WTC11 (cell line): ENCODE results near the gene AKR1D1. TPM values are rescaled to one million over a fixed set of nuclear protein-coding genes. Genes with fewer than 3 reads are reported as not detected.

Experiments
- ATAC-seq: fragments of 200-7000 bp; cut with Tn5 transposase; 2 replicates; pipeline ENCODE4 v1.10.0; 2021; ENCODE audit warnings: mild to moderate bottlenecking, moderate library complexity
- CTCF ChIA-PET: fragments of 300-600 bp; sonication (Branson Sonifier 250); formaldehyde crosslinking; loops from one replicate; lab custom pipeline; 2021; ENCODE audit warnings: antibody characterized with exemption; lab: Charles Lee
- POLR2A ChIA-PET: fragments of 350-600 bp; sonication (Branson Sonifier 250); formaldehyde crosslinking; loops from one replicate; lab custom pipeline; 2021; ENCODE audit warnings: antibody characterized with exemption; lab: Charles Lee
- DNase-seq: peaks from one replicate; pipeline ENCODE4 v3.0.0; 2021; ENCODE audit warnings: low spot score
- H3K27ac Mint-ChIP-seq: 2 replicates; pipeline ENCODE4 v1.8.0; 2021; ENCODE audit warnings: mixed read lengths
- H3K27me3 Mint-ChIP-seq: 2 replicates; pipeline ENCODE4 v1.8.0; 2021; ENCODE audit warnings: low read depth, mild to moderate bottlenecking, moderate library complexity, mixed read lengths
- H3K36me3 Mint-ChIP-seq: 2 replicates; pipeline ENCODE4 v1.8.0; 2021; ENCODE audit warnings: mixed read lengths
- H3K4me1 Mint-ChIP-seq: 2 replicates; pipeline ENCODE4 v1.8.0; 2022; ENCODE audit warnings: mixed read lengths
- H3K4me3 Mint-ChIP-seq: 2 replicates; pipeline ENCODE4 v1.8.0; 2021; ENCODE audit warnings: mild to moderate bottlenecking, moderate library complexity, mixed read lengths
- H3K9me3 Mint-ChIP-seq: 2 replicates; pipeline ENCODE4 v1.8.0; 2021; ENCODE audit warnings: mixed read lengths
- GABPB1 ChIP-seq: sonication (generic); formaldehyde crosslinking; IDR thresholded peaks from 2 replicates; pipeline ENCODE4 v1.8.1; 2023; ENCODE audit warnings: mild to moderate bottlenecking, missing genetic modification reagents
- HMGA2 ChIP-seq: fragments of 250-450 bp; sonication (Bioruptor Pico); IDR thresholded peaks from 2 replicates; pipeline ENCODE4 v1.4.0; 2021; ENCODE audit warnings: mild to moderate bottlenecking, moderate library complexity
- ZNF121 ChIP-seq: sonication (generic); formaldehyde crosslinking; IDR thresholded peaks from 2 replicates; pipeline ENCODE4 v1.8.0; 2023; ENCODE audit warnings: missing genetic modification reagents
- ZNF263 ChIP-seq: sonication (generic); formaldehyde crosslinking; IDR thresholded peaks from 2 replicates; pipeline ENCODE4 v1.8.1; 2022; ENCODE audit warnings: low read depth, mild to moderate bottlenecking, moderate library complexity, missing genetic modification reagents
- ZNF416 ChIP-seq: fragments of 250-450 bp; sonication (Bioruptor Pico); IDR thresholded peaks from 2 replicates; pipeline ENCODE4 v1.9.0; 2021; ENCODE audit warnings: mild to moderate bottlenecking, inconsistent platforms
- total RNA-seq: library from RNA; stranded (reverse); gene quantifications from 3 replicates; pipeline ENCODE4 v1.2.3, GENCODE V29; 2021
- TF ChIP-seq, protein P1 (sequence below): fragments of 200-600 bp; IDR thresholded peaks from 2 replicates; pipeline ENCODE4 v1.8.0; 2022; ENCODE audit warnings: antibody characterized with exemption
- TF ChIP-seq, protein P2 (sequence below): sonication (generic); formaldehyde crosslinking; IDR thresholded peaks from 2 replicates; pipeline ENCODE4 v1.8.0; 2023; ENCODE audit warnings: missing genetic modification reagents, mild to moderate bottlenecking, borderline replicate concordance
- TF ChIP-seq, protein P3 (sequence below): sonication (generic); formaldehyde crosslinking; IDR thresholded peaks from 2 replicates; pipeline ENCODE4 v1.8.1; 2023; ENCODE audit warnings: mild to moderate bottlenecking, missing genetic modification reagents
- TF ChIP-seq, protein P4 (sequence below): fragments of 250-450 bp; sonication (Bioruptor Pico); IDR thresholded peaks from 2 replicates; pipeline ENCODE4 v2.1.2; 2022; ENCODE audit warnings: mild to moderate bottlenecking, moderate library complexity
- TF ChIP-seq, protein P5 (sequence below): sonication (generic); formaldehyde crosslinking; IDR thresholded peaks from 2 replicates; pipeline ENCODE4 v1.8.1; 2023; ENCODE audit warnings: mild to moderate bottlenecking, moderate library complexity, missing genetic modification reagents
- TF ChIP-seq, protein P6 (sequence below): sonication (generic); formaldehyde crosslinking; IDR thresholded peaks from 2 replicates; pipeline ENCODE4 v1.8.0; 2022; ENCODE audit warnings: mild to moderate bottlenecking, missing genetic modification reagents
- TF ChIP-seq, protein P7 (sequence below): fragments of 250-450 bp; sonication (Bioruptor Pico); IDR thresholded peaks from 2 replicates; pipeline ENCODE4 v1.8.0; 2021; ENCODE audit warnings: mild to moderate bottlenecking

AKR1D1 gene
- total RNA-seq, 1 experiment from 2014 or later: 0.24 TPM

DNA sequence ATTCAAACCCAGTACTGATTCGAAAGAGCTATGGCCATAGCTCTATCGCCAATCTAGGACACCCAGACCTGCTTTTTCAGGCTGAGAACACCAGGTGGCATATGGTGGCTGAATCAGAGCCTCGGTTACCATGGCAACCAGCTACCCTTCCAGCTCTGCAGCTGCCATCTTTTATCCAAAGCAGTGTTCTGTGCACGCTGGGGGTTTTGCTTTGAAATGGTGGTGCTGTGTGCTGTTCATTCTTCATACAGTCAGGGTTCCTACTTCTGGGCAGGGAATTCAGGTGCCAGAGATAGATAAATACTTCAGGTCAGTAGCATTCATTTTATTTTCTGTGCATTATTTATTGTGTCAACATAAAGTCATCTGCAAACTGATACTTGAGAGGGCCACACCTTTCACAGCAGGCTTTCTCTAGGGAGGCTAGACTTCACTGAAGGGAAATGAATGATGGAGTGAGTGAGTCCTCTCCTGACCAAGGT, 85.4 kb downstream of the AKR1D1 start (continued):
- TF ChIP-seq, protein P1, sequence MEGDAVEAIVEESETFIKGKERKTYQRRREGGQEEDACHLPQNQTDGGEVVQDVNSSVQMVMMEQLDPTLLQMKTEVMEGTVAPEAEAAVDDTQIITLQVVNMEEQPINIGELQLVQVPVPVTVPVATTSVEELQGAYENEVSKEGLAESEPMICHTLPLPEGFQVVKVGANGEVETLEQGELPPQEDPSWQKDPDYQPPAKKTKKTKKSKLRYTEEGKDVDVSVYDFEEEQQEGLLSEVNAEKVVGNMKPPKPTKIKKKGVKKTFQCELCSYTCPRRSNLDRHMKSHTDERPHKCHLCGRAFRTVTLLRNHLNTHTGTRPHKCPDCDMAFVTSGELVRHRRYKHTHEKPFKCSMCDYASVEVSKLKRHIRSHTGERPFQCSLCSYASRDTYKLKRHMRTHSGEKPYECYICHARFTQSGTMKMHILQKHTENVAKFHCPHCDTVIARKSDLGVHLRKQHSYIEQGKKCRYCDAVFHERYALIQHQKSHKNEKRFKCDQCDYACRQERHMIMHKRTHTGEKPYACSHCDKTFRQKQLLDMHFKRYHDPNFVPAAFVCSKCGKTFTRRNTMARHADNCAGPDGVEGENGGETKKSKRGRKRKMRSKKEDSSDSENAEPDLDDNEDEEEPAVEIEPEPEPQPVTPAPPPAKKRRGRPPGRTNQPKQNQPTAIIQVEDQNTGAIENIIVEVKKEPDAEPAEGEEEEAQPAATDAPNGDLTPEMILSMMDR: 0 out of 2 replicates have a peak, but pooled peaks have one; percentile 29
- TF ChIP-seq GABPB1: peak; percentile 59

DNA sequence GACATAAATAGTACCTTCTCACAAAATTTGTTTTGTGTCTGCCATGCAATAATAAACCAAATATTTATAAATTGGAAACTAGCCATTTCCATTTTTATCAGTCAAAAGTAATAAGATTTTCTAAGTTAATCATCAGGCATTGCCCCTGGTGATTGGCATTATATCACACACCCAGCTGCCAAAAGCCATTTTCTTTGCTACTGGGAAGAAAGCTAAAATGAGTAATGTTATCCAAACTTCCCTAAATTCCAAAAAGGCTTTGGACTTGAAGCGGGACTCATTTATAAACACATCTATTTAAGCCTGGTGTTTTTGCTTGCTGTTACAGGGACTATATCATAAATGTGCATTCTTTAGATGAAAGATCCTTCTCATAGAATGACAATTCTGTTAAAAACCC, 86.0 kb downstream of the AKR1D1 start:
- no peak for TF ChIP-seq HMGA2 (CRISPR knock-in tag)
- TF ChIP-seq, protein P2, sequence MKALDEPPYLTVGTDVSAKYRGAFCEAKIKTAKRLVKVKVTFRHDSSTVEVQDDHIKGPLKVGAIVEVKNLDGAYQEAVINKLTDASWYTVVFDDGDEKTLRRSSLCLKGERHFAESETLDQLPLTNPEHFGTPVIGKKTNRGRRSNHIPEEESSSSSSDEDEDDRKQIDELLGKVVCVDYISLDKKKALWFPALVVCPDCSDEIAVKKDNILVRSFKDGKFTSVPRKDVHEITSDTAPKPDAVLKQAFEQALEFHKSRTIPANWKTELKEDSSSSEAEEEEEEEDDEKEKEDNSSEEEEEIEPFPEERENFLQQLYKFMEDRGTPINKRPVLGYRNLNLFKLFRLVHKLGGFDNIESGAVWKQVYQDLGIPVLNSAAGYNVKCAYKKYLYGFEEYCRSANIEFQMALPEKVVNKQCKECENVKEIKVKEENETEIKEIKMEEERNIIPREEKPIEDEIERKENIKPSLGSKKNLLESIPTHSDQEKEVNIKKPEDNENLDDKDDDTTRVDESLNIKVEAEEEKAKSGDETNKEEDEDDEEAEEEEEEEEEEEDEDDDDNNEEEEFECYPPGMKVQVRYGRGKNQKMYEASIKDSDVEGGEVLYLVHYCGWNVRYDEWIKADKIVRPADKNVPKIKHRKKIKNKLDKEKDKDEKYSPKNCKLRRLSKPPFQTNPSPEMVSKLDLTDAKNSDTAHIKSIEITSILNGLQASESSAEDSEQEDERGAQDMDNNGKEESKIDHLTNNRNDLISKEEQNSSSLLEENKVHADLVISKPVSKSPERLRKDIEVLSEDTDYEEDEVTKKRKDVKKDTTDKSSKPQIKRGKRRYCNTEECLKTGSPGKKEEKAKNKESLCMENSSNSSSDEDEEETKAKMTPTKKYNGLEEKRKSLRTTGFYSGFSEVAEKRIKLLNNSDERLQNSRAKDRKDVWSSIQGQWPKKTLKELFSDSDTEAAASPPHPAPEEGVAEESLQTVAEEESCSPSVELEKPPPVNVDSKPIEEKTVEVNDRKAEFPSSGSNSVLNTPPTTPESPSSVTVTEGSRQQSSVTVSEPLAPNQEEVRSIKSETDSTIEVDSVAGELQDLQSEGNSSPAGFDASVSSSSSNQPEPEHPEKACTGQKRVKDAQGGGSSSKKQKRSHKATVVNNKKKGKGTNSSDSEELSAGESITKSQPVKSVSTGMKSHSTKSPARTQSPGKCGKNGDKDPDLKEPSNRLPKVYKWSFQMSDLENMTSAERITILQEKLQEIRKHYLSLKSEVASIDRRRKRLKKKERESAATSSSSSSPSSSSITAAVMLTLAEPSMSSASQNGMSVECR (CRISPR knock-in tag): no peak
- POLR2A ChIA-PET: no interaction called here
- H3K4me3 Mint-ChIP-seq: no peak overlapping the region
- no peak for DNase-seq
- CTCF ChIA-PET: interaction anchor here (0.6 to 1.5 kb wide), 10 partner anchors 9 to 560 kb away, joined by 3 to 10 read pairs (median 3); partner anchors contain the start of gene CREB3L2
- H3K4me1 Mint-ChIP-seq: peaks cover 16% of the 10 kb centered on the region
- H3K27me3 Mint-ChIP-seq: peaks cover 11% of the 10 kb centered on the region
- H3K27ac Mint-ChIP-seq: no peak overlapping the region
- peaks cover 25% of the 10 kb centered on the region for H3K36me3 Mint-ChIP-seq
- no peak for ATAC-seq
- peaks cover 14% of the 10 kb centered on the region for H3K9me3 Mint-ChIP-seq

DNA sequence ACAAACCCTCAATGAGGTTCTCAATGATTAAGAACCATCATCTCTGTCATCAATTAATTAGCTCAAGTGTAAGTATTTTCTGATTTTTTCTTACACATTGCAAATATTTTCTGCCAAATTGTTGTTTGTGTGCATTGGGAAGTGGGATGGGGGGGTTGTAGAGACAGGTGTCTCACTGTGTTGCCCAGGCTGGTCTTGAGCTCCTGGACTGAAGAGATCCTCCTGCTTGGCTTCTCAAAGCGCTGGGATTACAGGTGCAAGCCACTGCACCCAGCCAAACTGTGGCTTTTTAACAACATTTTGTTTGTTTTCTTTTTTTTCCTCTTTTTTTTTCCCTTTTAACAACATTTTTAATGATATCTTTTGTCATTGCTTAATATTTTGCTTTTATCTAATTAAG, 87.5 kb downstream of the AKR1D1 start:
- ATAC-seq (no peak), DNase-seq (no peak)
- Mint-ChIP-seq H3K36me3 (peaks cover 25% of the 10 kb centered on the region), H3K27ac (peak overlapping the region; percentile 88; the same call in 1 of the 2 replicates), H3K4me1 (peaks cover 28% of the 10 kb centered on the region), H3K9me3 (peaks cover 14% of the 10 kb centered on the region), H3K27me3 (peaks cover 11% of the 10 kb centered on the region), H3K4me3 (no peak overlapping the region)
- ChIA-PET POLR2A (no interaction called here), CTCF (no interaction called here)
- TF ChIP-seq ZNF416 (CRISPR knock-in tag) (no peak), ZNF121 (CRISPR knock-in tag) (peak; percentile 53; the same call in 1 of the 2 replicates)

DNA sequence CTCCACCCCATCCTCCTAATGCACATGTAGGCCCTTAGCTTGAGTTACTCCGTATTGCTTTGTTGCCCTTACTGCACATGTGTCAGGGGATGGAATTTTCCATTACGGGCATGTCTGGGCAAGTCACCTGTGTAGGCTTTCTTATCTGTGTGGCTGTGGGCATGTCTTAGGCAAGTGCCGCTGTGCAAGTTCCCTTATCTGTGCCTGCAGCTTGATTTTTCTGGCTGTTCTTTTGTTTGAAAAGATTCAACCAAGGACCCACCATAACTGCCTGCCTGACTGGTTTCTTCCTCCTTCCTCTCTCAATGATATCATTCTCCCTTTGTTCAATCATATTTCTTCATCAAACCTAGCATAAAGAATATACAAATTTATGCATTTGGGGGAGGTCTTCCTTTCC, 88.5 kb downstream of the AKR1D1 start:
- DNase-seq: no peak
- no peak for ATAC-seq
- Mint-ChIP-seq H3K9me3 (peaks cover 14% of the 10 kb centered on the region), H3K36me3 (peaks cover 25% of the 10 kb centered on the region), H3K27me3 (peaks cover 11% of the 10 kb centered on the region), H3K4me3 (no peak overlapping the region), H3K27ac (peak overlapping the region; percentile 88), H3K4me1 (peaks cover 38% of the 10 kb centered on the region)
- POLR2A ChIA-PET: no interaction called here
- CTCF ChIA-PET: no interaction called here
- TF ChIP-seq, protein P3, sequence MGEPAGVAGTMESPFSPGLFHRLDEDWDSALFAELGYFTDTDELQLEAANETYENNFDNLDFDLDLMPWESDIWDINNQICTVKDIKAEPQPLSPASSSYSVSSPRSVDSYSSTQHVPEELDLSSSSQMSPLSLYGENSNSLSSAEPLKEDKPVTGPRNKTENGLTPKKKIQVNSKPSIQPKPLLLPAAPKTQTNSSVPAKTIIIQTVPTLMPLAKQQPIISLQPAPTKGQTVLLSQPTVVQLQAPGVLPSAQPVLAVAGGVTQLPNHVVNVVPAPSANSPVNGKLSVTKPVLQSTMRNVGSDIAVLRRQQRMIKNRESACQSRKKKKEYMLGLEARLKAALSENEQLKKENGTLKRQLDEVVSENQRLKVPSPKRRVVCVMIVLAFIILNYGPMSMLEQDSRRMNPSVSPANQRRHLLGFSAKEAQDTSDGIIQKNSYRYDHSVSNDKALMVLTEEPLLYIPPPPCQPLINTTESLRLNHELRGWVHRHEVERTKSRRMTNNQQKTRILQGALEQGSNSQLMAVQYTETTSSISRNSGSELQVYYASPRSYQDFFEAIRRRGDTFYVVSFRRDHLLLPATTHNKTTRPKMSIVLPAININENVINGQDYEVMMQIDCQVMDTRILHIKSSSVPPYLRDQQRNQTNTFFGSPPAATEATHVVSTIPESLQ (CRISPR knock-in tag): no peak
- TF ChIP-seq, protein P1: no peak
- TF ChIP-seq ZNF263 (CRISPR knock-in tag): no peak
- TF ChIP-seq, protein P4, sequence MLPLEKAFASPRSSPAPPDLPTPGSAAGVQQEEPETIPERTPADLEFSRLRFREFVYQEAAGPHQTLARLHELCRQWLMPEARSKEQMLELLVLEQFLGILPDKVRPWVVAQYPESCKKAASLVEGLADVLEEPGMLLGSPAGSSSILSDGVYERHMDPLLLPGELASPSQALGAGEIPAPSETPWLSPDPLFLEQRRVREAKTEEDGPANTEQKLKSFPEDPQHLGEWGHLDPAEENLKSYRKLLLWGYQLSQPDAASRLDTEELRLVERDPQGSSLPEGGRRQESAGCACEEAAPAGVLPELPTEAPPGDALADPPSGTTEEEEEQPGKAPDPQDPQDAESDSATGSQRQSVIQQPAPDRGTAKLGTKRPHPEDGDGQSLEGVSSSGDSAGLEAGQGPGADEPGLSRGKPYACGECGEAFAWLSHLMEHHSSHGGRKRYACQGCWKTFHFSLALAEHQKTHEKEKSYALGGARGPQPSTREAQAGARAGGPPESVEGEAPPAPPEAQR (CRISPR knock-in tag): no peak
- TF ChIP-seq, protein P5, sequence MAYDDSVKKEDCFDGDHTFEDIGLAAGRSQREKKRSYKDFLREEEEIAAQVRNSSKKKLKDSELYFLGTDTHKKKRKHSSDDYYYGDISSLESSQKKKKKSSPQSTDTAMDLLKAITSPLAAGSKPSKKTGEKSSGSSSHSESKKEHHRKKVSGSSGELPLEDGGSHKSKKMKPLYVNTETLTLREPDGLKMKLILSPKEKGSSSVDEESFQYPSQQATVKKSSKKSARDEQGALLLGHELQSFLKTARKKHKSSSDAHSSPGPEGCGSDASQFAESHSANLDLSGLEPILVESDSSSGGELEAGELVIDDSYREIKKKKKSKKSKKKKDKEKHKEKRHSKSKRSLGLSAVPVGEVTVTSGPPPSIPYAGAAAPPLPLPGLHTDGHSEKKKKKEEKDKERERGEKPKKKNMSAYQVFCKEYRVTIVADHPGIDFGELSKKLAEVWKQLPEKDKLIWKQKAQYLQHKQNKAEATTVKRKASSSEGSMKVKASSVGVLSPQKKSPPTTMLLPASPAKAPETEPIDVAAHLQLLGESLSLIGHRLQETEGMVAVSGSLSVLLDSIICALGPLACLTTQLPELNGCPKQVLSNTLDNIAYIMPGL (CRISPR knock-in tag): no peak
- TF ChIP-seq, protein P6, sequence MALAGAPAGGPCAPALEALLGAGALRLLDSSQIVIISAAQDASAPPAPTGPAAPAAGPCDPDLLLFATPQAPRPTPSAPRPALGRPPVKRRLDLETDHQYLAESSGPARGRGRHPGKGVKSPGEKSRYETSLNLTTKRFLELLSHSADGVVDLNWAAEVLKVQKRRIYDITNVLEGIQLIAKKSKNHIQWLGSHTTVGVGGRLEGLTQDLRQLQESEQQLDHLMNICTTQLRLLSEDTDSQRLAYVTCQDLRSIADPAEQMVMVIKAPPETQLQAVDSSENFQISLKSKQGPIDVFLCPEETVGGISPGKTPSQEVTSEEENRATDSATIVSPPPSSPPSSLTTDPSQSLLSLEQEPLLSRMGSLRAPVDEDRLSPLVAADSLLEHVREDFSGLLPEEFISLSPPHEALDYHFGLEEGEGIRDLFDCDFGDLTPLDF (CRISPR knock-in tag): no peak
- TF ChIP-seq, protein P7, sequence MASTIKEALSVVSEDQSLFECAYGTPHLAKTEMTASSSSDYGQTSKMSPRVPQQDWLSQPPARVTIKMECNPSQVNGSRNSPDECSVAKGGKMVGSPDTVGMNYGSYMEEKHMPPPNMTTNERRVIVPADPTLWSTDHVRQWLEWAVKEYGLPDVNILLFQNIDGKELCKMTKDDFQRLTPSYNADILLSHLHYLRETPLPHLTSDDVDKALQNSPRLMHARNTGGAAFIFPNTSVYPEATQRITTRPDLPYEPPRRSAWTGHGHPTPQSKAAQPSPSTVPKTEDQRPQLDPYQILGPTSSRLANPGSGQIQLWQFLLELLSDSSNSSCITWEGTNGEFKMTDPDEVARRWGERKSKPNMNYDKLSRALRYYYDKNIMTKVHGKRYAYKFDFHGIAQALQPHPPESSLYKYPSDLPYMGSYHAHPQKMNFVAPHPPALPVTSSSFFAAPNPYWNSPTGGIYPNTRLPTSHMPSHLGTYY (CRISPR knock-in tag): no peak
